Stimulated activated CD4-positive, alpha-beta T cell treated with anti-CD3 and anti-CD28 coated beads, Interleukin-15, amount 100 ng/mL, for 1 hour (primary cell): Measurements from ENCODE around the gene AADACL2.

Source experiments
- DNase-seq, 2 donors: peaks; one replicate each; pipeline ENCODE4 v3.0.0-alpha.2; 2020; ENCODE audit warnings: low read depth in 1 of 2, low spot score in 1 of 2

Gene AADACL2, protein sequence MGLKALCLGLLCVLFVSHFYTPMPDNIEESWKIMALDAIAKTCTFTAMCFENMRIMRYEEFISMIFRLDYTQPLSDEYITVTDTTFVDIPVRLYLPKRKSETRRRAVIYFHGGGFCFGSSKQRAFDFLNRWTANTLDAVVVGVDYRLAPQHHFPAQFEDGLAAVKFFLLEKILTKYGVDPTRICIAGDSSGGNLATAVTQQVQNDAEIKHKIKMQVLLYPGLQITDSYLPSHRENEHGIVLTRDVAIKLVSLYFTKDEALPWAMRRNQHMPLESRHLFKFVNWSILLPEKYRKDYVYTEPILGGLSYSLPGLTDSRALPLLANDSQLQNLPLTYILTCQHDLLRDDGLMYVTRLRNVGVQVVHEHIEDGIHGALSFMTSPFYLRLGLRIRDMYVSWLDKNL

DNA sequence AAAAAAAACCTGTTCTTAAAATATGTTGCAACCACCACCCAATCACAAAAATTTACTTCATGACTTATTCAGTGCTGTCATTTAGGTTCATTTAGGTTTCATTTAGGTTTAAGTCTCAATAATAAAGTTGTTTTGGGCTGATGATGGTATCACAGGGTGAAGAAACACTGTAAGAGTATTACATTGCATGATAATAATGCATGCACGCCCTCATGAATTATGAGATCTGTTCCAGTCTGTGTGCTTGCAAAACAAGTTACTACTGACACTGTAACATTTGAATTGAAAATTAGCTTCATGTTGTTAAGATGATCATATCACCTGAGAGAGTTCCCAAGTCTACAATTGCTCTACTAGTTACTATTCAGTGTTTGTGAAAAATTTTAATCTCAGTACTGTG, at the start of gene AADACL2:
Gene AADACL2 (plus strand): TSS at position 315 of the 400 bp plus-strand sequence. CDS start 109 bp downstream, outside the sequence.
- DNase-seq: no peak

DNA sequence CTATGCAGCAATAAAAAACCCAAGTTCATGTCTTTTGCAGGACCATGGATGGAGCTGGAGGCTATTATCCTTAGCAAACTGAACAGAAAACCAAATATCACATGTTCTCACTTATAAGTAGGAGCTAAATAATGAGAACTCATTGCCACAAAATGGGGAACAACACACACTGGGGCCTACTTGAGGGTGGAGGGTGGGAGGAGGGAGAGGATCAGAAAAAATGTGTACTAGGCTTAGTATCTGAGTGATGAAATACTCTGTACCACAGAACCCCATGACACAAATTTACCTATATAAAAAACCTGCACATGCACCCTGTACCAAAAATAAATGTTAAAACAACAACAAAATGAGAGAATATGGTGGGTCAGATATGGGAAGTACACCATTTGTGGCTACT, 49.6 kb upstream of the AADACL2 start:
- no peak for DNase-seq

DNA sequence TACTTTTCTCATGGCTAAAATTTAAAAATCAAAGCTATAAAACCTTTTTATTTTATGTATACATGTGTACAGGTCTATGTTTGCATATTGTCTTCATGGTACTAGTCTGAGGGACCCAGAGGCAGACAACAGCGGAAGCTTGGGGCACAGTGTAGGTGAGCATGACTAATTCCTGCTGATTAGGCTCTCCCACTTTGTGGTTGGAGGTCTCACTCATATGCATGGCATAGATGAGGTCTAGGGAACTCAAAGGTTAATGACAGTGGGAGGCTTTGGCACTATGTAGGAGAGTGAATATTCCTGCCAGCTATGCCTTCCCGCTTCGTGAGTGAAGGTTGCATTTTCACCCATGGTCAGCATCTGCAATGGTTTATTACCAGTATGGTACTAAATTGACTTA, 47.5 kb upstream of the AADACL2 start:
- DNase-seq: no peak

- DNase-seq: no peak
Observed at GRCh38 chr3:151687076-151687475, 46.7 kb upstream of the AADACL2 start.

DNA sequence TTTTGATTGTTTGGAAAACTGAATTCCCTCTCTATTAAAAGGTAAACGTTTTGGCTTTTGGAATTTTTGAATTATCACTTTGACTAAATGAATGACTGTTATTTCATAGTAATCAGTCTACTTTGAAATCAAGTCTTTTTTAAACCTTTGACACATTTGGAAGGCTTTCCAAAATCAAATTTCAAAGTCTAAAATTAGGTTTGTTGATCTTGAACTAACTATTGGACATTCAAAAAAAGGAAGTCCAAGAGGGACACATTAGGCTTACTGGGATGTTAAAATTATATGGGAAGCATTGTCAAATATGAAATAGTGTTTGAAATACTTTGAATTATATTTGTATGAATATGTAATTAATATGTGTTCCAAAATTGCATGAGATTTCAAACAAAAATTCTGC, 45.2 kb upstream of the AADACL2 start:
- no peak for DNase-seq

DNA sequence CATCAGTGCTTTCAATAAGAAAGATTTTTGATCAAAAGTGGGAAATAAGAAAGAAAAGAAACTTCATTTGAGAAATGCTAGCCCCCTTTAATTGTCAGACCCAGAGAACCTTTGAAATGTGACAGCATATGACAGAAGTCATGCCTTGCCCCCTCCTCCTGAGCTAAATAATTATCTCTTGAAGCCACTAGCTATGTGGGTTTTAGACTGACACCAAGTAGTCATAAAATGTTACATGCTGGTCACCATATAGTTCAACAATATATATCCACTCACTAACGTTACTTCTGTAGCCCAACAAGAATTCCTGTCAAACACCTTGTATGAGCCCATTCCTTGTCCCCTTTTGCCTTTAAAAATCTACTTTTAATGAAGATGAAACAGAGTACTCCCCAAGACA, 43.1 kb upstream of the AADACL2 start:
- no peak for DNase-seq

GRCh38 chr3:151697496-151697895, 36.2 kb upstream of the AADACL2 start:
- DNase-seq: no peak

DNA sequence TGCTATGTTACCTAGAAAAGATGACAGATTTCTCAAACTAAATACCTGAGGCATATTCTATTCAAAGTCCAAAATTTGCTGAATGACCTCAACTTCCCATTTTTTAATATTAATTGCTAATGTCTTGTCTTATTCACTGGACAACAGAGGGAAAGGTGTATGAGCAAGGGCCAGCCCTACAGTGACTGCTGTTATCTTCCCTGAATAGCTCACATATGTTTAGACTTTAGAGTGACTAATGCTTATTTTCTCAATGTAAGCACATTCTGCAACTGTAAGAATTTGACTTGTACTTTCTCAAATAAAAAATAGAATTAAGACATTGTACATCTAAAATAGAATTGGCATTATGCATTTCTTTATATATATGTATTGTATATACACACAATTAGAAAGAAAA, 26.5 kb upstream of the AADACL2 start:
- no peak for DNase-seq

DNA sequence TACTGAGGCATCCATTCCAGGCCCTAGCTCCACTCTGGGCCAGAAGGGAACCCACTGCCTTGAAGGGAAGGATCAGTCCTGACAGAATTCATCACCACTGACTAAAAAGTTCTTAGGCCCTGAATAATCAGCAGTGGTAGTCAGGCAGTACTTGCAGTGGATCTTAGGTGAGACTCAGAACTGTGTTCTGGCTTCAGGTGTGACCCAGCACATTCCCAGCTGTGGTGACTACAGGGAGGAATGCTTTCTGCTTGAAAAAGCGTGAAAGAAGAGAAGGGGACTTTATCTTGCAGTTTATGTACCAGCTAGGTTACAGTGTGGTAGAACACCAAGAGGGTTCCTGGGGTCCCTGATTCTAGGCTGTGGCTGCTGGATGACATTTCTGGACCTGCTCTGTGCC, 24.9 kb upstream of the AADACL2 start:
- no peak for DNase-seq

GRCh38 chr3:151709847-151710246, 23.9 kb upstream of the AADACL2 start:
- no peak for DNase-seq

- DNase-seq: no peak
Observed at GRCh38 chr3:151721294-151721693, 12.4 kb upstream of the AADACL2 start.

DNA sequence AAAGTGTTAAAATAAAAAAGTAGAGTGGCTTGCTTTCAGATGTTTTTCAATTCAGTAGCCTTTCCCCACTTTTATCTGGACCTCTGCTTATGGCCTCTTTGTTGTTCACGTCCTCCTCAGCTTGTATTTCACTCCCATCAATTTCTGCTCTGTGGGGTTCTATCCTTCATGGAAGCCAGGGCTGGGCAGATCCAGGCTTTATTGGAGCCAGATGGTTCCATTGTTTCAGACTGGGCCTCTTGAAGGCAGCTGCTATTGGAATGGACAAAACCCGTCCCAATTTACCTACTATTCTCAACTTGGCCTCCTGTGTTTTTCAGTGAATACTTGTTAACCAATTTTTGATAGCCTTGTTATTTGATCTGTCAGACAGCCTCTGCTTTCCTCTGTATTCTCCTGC, 10.9 kb upstream of the AADACL2 start:
- no peak for DNase-seq

GRCh38 chr3:151724576-151725562, 8.9 kb upstream of the AADACL2 start:
- no peak for DNase-seq

GRCh38 chr3:151726016-151726415, 7.7 kb upstream of the AADACL2 start:
- DNase-seq: no peak

DNA sequence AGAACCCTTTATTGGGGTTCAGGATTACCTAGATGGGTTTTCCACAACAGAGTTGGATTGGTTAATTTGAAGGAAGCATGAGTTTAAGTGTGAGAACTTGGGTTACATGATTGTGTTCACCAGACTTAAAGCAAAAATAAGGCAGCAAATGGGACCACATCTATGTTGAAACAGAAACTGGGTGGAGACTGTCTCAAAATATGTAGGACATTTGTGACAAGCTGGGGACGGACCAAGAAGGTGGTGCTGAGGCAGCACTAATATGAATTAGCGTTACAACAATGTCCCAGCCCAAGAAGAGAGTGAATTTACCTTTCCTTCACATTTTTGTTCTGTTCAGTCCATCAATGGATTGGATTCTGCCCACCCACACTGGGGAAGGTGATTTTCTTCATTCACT, 866 bp upstream of the AADACL2 start:
- no peak for DNase-seq

GRCh38 chr3:151740581-151740980, 6.9 kb downstream of the AADACL2 start:
- no peak for DNase-seq

DNA sequence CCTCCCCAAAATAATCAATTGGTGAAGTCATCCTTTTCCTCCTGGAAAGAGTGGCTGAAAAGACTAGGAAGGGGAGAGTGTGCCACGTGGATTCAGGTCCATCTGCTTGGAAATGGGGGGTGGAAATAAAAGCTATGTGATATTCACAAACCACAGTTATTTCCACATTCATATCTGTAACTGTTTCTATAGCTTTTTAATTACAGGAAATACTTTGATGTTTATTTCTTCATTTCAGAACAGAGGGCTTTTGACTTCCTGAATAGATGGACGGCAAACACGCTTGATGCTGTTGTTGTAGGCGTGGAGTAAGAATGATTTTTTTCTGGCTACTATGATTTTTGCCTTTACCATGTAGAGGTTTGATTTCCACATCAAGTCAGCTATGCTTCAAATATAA, 10.1 kb downstream of the AADACL2 start:
- DNase-seq: no peak

GRCh38 chr3:151750181-151750580, 16.5 kb downstream of the AADACL2 start:
- DNase-seq: no peak

GRCh38 chr3:151750678-151751077, 17.0 kb downstream of the AADACL2 start:
- DNase-seq: no peak

DNA sequence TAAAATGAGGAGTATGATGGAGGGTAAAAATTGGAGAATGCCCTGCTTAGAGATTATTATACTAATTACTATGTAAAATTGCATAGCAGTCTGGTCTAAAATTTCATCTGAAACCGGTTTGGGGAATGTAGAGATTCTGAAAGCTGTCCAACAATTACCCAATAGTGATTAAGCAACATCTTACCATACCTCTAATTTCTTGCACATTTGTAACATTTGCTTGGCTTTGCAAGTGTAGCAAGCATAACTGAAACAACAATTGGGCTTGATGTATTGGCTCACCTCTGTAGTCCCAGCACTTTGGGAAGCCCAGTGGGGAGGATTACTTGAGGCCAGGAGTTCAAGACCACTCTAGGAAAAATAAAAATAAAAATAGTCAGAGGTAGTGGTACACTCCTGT, 17.4 kb downstream of the AADACL2 start:
- DNase-seq: no peak

GRCh38 chr3:151753846-151754245, 20.1 kb downstream of the AADACL2 start:
- DNase-seq: no peak

DNA sequence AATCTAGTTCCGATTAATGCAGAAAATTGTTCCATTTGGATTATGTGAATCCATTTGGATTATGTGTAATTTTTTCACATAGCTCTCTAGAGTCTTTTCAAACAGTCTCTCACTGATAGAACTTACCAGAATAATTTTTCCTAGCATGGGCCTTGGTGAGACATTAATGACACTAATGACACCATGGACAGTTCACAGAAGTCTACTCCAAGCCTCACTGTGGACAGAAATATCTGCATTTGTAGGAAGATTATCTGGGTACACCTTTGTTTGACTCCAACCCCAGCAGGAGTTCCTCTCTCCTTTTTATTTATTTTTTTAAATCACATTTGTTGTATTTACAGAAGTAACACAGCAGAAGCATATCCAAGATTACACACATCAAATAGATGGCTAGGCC, 27.9 kb downstream of the AADACL2 start:
- no peak for DNase-seq
